ENCODE data around the gene LMNTD2.
"Not testable (repeated sequence)": the region's sequence is repeated elsewhere in the genome, so short reads cannot be mapped to it uniquely, and the experiment has no call there.

LMNTD2 gene

DNA sequence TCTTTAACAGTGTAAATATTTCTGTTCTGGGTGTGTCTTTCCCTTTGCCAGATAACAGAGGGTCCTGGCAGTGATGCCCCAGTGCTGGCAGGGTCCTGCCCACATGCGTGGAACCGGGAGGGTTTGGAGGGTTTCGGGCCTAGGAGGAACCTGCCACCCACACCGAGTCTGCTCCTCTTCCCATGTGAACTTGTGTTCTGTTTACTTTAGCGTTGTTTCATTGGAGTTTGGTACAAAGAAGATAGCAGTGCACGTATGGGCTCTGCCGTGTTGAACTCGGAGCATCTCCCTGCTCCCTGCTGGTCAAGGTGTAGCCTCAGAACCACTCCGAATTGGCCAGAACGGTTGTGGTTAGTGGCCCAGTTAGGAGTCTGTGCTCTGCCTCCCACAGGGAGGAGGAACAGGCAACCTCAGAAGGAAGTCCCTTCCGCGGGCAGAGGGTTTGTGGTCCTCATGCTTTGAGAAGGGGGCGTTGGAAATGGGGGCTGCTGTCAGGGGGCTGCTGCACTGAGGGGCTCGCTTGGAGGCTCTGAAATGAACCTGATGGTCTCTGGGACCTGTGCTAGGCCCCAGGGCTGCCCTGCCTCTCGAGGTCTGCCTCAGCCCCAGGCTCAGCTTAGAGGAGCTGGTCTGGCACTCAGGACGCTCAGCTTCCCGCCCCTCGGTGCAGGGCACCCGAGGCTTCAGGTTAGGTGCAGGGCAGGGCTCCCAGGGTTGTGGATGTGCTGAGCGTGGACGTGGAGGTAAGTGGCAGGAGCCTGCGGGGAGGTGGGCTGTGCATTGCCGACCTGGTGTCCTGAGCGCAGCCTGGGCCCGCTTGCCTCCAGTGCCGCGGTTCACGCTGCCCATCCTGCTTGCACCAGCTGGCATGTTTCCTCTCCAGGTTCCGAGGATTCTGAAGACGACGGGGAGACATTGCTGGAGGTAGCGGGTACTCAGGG, 26.1 kb upstream of the LMNTD2 start:
- DNase-seq, result no peak

DNA sequence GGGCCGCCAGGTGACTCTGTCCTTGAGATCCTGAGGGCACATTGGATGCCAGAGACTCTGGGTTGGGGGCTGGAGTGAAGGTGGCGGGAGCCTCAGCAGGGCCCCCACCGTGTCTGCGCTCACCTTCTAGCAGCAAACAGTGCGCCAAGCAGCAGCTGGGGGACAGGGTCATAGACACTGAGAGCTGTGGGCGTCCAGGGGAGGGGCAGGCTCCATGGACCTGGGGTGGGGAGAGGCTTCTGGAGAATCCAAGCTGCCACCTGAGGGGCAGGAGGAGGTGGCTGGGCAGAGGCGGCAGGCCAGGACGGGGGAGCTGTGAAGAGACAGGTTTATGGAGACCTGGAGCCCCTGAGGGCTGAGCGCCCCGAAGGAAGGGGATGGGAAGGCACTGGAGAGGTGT, 23.7 kb upstream of the LMNTD2 start:
- DNase-seq, result no peak

DNA sequence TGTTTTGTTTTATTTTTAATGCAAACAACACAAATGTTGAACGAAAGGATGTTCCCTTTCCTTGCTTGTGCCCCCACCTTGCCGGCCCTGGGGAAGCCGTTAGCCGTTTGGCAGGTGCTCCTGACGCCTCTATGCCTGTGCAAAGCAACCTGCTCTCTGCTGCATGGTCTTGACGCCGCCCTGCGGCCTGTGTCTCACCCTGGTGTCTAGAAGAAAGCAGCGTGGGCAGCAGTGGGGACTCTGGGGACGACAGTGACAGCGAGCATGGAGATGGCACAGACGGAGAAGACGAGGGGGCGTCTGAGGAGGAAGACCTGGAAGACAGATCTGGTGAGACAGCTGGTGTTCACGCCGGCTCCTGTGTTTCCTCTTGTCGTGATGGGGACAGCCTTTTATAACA, 21.2 kb upstream of the LMNTD2 start:
- no peak for DNase-seq

DNA sequence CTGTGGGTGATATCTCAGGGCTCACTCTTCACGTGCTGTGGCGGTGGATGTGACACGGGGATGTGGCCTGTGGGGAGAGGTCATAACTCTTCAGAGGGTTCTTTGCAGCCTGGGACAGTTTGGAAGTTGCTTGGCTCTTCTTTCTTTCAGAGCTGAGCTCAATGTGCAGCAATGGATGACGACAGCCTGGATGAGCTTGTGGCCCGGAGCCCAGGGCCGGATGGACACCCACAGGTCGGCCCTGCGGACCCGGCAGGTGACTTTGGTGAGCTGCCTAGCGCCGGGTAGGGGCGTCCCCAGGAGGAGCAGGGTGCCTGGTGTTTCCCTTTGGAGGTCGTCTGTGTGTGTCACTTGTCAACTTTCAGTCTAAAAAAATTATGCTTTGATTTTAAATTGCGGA, 20.8 kb upstream of the LMNTD2 start:
- no peak for DNase-seq

DNA sequence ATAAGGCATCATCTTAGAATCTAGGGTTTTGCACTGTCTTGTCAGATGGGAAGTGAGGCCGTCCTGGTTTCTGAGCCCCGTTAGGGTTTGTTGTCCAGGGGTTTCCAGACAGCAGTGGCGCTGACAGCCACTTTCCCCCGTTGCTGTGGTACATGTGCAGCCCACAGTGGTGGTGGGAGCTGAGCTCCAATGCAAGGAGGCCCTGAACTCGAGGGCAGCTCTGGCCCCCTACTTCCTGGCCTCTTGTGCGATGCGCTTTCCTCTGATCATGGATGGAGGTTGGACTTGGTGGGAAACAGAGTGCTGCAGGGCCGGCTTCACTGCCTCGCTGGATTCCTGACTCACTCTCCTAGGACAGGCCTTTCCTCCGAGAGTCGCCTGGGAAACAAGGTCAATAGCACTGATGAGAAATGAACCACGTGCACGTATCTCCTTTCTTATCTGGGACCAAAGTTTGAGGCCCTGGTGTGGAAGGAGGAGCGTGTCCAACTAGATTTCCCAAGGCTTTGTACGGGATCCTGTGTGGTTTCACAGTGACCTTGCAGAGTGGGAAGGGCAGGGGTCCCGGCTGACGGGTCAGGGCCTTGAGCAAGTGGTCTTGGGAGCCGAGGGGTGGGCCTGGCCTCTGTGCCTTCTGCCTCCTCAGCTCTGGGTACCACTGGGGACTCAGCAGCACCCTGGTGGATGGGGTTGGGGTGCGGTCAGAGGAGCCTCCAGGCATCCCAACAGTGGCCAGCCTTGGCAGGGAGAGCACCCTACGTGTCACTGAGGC, 19.5 kb upstream of the LMNTD2 start:
- no peak for DNase-seq

DNA sequence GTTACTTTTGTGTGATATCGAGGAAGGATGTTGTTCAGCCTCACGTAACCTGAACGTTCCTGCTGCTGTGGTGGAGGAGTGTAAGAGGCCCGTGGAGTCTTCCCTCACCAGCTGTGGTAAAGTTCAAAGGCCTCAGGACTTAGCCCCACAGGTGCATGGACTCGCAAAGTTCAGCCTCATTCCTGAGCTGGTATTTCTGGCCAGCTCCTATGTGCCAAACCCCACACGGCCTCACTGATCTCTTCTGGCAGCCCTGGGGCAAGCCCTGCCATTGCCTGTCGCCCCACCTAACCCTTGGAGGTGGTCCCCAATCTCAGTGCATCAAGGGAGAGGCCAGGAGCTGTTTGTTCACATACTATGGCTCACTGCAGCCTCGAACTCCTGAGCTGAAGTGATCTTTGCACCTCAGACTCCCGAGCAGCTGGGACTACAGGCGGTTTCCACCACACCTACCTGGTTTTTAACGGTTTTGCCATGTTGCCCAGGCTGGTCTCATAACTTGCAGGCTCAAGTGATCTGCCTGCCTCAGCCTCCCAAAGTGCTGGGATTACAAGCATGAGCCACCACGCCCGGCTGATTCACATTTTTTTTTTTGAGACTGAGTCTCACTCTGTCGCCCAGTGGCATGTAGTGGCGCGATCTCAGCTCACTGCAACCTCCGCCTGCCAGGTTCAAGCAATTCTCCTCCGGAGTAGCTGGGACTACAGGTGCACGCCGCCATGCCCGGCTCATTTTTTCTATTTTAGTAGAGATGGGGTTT, 17.9 kb upstream of the LMNTD2 start:
- DNase-seq, result no peak

DNA sequence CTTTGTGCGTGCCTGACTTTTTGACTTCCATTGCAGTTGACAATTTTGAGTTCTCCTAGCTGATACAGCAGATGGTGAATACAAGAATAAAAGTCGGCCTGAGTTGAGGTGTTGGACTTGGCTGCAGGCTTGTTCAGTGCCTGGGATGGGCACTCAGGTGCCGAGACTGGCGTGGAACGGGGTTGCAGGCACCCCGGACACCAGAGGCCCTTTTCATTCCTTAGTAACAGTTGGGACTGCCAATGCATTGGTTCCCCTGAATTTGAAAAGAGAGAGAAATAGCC, 17.0 kb upstream of the LMNTD2 start:
- no peak for DNase-seq

DNA sequence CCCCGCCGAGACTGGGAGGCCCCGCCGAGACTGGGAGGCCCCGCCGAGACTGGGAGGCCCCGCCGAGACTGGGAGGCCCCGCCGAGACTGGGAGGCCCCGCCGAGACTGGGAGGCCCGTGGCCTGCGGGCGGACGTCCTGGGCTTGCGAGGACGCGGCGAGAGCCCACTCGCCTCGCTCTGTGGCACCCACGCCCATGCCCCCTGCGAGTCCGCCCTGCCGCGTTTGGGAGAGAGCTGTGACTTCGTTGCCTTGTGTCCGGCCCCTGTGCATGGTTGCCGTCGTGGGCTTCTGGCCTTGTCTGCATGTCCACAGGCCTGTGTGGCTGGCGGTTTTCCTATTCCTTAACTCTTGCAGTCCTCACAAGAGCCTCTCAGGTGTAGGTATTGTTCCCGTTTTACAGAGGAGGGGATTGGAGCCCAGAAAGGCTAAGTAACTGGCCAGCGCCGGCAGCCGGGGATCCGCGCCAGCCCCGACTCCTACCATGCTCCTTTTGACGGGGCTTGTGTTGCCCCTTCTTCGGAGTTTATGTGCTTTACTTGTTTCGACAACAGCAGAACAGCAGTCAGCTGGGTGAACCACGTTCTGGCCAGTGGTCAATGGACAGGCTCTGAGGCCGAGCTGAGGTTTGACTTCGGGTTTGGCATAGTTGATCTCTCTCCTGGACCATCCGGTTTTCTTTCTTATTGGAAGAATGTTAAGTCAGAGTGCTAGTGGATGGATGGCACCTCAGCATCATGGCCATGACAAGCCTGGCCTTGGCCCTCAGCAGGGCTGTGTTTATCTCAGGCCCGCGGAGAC, 16.5 kb upstream of the LMNTD2 start:
- DNase-seq, result no peak

DNA sequence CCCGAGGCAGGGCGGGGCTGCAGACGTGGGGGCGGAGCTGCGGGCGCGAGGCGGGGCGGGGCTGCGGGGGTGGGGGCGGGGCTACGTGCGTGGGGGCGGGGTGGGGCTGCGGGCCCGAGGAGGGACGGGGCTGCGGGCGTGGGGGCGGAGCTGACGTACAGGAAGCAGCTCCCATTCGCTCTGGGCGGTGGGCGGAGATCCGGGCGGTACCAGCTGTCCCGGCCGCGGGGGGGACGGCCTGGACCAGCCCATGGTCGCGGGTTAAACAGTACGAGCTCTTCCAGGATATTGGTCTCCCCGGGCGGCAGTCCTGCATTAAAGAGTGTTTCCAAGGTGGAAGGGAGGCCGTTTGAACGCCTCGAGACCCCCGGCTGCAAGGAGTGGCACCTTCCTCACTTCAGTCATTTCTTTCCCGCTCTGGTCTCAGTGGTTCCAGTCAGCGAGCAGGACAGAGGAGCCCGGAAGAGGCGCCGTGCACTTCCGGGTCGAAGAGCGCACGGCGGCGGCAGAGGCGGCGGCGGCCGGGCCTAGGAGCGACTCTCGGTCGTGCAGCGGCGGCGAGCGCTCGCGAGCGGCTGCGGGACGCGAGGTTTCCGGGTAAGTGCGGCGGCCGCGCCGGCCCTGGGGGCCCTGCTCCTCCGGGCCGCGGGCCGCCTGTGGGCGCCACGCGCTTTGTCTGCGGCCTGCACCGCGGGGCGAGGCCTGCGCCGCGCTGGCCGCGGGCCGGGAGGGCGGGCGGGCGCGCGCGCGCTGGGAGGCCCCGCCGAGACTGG, 15.6 kb upstream of the LMNTD2 start, which contains the start of gene PHRF1:
Gene PHRF1 (plus strand): TSS at position 475 of the 773 bp plus-strand sequence. CDS start 5,043 bp downstream, outside the sequence.
- DNase-seq, result peak; percentile 95

DNA sequence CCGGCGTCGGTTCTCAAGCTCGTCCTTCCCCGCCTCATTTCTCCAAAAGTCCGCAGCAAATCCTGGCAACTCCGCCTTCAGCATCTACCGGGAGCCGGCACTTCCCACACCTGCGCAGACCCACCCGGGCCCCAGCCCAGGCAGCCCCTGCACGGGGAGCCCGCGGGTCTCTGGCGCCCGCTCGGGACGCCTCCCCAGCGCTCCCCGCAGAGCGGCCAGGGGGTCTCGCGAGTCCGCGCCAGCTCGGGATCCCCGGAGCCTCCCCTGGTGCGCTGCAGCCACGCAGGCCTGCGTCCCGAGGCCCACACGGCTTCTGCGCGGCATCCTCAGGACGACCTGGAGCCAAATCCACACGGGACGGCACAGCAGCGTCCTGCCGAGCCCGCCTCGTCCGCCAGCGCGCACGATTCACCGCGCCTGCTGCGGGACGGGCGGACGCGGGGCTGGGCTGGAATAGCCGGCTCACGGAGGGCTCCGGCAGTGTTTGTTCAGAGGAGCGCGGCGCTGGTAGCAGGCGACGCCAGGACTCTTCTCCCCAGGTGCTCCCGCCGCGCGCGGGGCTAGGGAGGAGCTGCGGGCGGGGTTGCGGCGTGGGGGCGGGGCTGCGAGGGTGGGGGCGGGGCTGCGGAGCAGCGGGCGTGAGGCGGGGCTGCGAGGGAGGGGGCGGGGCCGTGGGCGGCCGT, 14.9 kb upstream of the LMNTD2 start:
- DNase-seq, result no peak

DNA sequence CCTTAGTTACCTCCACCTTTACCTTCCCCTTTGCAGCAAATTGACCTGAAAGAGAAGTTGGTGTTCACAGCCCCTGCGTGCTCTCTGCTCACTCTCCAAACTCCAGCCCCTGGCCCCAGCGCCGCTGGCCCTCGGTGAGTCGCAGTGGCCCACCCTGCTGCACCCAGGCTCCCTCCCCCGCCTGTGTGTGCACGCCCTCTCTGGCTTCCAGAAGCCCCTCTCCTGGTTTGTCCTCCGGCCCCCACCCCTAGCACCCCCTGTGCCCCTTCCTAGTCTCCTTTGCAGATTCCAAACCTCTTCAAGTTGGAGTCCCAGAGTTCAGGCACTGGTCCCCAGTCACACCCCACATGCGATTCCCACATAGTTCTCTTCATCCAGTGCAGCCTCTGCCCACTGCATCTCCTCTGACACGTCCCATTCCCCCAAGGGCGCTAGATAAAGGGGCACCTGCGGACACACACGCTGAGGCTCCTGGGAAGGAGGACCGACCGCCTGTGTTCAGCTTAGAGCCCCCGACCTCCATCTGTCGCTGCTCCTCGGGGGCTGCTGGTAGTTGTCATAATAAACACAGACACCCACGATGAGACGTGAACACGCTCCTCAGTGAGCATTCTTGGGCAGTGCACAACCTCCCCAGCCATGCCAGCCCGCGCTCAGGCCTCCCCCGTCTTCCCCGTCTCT, 14.2 kb upstream of the LMNTD2 start:
- no peak for DNase-seq

DNA sequence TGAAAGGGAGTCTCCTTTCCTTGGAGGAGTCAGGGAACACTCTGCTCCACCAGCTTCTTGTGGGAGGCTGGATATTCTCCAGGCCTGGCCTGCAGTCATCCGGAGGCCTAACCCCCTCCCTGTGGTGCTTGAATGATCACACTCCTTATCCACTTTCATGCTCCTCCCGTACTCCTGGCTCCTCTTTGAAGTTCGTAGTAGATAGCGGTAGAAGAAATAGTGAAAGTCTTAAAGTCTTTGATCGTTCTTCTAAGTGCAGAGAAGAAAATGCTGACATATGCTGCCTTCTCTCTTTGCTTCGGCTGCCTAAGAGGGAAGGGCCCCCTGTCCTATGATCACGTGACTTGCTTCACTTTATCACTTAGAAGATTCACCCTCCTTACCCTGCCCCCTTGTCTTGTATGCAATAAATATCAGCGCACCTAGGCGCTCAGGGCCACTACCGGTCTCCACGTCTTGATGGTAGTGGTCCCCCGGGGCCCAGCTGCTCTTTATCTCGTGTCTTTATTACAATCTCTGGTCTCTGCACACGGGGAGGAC, 13.6 kb upstream of the LMNTD2 start:
- not testable (repeated sequence) for DNase-seq

DNA sequence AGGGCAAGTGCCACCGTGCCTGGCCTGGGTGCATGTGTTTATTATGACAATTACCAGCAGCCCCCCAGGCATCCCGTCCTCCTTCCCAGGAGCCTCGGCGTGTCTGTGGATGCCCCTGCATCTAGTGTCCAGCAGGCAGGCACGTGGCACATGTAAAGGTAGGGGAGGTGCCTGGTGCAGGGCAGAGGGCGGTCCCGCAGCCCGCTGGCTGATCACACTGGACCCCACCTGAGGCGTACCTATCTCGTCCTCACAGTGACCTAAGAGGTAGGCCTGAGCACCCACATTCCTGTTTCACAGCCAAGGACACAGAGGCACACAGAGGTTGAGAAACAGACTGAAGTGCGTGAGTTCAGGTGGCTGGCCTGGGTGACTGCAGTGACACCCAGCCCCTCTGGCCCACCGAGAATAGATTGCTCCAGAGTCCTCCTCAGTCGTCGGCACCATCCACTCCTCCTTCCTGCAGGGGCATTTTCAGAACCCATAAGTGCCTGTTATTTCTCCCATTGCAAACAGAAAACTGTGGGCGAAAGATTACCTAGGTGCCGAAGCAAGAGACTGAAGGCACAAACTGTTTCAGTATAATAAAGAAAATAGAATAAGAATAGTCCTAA, 12.7 kb upstream of the LMNTD2 start:
- no peak for DNase-seq

DNA sequence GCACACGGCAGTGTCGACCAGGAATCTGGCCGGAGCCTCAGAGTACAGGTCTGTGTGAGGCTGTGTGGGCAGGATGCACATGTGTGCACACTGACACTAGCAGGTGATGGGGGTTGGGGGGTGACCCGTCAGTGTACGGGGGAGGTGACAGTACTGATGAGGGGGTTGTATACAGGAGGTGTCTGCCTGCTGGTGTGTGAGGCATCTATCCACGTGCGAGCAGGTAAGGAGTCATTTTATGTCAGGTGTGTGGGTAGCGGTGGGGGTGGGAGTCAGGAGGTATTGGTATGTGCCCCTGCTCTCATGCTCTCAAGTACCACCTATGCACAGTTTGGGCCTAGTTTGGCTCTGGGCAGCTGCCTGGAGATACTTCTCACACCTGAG, 11.3 kb upstream of the LMNTD2 start:
- no peak for DNase-seq

DNA sequence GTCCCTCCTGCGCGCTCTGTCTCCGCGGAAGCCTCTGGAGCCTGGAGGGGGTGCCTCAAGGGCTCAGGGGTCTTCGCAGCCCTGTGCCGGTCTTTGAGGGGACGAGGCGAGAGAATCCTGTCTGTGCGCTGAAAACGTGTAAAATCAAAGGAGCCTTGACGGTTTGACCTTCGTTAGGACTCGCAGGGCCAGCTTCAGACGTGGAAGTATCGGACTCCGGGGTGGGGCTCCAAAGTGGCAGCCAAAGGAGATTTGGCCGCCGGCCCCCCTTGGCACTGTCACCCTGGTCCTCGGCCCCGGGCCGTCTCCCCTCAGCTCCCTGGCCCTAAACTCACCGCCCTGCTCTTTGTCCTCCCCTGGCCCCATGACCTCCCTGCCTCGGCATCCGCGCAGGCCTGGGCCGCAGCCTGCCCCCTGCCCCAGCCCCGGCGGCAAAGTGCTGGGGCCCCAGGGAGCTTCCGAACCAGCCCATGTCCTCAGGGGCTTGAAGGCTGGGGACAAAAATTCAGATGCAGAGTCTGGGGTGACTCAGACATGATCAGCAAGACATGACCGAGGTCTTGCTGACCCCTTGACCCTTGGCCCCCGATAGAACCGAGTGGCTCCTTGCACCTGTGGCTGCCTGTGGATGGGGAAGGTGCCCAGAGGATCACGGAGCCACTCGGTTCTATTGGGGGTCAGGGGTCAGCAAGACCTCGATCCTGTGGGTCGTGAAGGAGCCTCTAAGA, 8.8 kb upstream of the LMNTD2 start:
- DNase-seq, result no peak

DNA sequence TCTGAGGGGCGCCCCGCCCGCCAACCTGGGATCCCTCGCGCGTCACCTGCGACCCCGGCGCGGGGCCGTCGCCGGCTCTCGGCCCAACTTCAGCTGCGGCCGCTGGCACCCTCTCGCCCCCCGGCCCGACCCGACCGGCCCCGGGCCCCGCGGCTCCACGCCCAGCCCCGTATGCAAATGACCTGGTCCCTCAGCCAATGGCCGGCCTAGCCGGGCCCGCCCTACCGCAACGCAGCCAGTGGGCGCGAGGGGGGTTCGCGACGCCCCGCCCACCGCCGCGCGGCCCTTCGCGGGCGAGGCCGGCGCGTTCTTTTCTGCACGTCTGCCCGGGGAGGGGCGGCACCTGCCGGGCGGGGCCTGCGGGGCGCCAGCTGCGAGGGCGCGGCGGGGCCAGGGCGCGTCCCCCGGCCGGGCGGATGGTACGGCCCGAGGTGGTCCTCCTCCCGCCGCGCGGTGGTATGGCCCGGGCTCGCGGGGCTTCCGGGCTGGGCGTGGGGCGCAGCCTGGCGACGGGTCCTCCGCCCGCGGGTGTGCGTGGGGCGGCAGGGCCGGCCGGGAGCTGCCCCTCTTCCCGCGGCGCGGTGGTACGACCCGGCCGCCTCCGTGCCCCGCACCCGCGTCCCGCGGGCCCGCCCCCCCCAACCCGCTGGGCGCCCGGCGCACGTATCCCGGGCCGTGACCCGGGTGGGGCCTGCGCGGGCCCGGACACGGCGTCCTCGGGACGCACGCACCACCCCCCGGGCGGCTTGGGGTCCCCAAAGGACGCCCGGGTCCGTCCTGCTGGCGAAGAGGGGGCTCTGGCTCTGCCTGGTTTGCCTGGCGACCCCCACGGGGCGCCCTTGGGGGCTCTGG, 8.0 kb upstream of the LMNTD2 start:
- DNase-seq, result peak; percentile 88

DNA sequence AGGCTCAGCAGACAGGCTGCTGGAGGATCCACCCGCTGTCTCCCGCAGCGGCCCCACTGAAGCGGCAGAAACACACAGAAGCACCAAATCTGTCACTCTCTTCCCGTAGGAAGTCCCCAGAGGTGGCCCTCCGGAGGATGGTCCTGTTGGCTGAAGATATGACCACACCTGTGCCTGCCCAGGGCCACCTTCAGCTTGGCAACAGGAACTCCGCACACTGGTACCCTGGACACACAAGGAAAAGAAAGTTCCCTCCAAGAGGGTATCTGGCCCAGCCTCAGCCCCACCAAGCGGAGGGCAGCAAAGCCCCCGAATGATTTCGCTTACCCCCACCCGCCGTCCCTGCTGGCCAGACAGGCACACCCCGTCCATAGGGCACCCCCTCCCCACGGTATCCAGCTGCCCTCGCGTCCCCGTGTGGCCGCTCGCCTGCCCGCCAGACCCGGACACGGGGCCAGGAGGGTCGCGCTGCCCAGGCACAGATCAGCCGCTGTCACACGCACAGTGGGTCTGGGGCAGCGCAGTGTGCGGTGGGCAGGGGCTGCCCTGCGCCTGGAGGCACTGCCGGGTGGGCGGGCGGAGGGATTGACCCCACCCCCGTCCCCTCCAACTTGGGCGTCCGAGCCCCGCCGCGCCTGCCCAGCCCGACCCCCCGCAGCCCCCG, 7.2 kb upstream of the LMNTD2 start:
- DNase-seq, result no peak

Data from stimulated activated CD4-positive, alpha-beta T cell treated with anti-CD3 and anti-CD28 coated beads, Interleukin-4, amount 100 ng/mL, for 24 hours (primary cell).